ENCODE data around the gene BMPR1B. TPM values are rescaled to one million over a fixed set of nuclear protein-coding genes. Genes with fewer than 3 reads are reported as not detected.

Gene BMPR1B
- total and polyA plus RNA-seq, 2 donors (not counting 1 experiment from before 2014, with no cell fraction given): not detected

DNA sequence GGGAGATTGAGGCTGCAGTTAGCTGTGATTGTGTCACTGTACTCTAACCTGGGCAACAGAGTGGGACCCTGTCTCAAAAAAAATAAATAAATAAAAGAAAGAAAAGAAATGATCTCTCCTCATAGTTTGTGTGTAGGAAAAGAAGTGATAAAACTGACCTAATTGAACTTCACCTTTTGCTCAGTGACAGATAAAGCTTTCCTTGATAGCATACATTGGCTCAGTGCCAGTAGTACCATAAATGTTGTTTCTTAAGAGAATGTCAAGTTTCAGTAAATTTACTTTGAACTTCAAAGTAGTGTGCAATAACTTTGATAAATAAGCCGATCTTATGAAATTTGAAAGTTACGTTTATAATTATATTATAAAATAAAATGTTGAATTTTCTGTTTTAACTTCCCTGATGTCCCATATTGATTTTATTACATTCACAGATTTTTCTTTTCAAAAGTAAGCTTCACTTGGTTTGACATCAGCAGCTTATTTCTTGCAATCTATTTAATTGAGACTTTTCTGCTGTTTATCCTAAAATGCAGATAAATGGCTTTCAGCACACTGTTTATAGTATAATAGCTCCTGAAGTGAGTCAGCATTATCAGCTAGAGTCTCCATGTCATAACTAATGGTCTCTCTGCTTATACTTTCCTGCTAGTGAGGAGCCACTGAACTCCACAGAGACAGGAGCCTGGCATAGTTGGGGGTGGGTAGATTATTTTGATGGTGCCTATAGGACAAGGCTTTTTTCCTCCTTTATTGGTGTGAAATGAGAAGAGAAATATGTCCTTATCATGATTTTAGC lies 330.1 kb downstream of the BMPR1B start:
- DNase-seq (no peak), ATAC-seq (ENCODE audit: low read depth) (no peak)
- Mint-ChIP-seq H3K4me3 (no peak overlapping the region), H3K27me3 (no peaks in the 10 kb centered on the region), H3K27ac (no peak overlapping the region), H3K4me1 (no peaks in the 10 kb centered on the region), H3K9me3 (ENCODE audit: insufficient read depth) (no peaks in the 10 kb centered on the region)
- H3K4me1 ChIP-seq (ENCODE audit: control insufficient read depth in 2 of 2, insufficient read depth in 2 of 2, low read length in 2 of 2): no peaks in the 10 kb centered on the region
- H3K27me3 ChIP-seq (replicated peaks in 1 of 4; ENCODE audit: control extremely low read depth in 1 of 4, control insufficient read depth in 3 of 4, insufficient read depth in 4 of 4, low read length in 3 of 4): no peaks in the 10 kb centered on the region
- ChIA-PET POLR2A (no interaction called here), CTCF (no interaction called here)
- TF ChIP-seq EZH2 (IDR thresholded peaks at IDR 0.05; ENCODE audit: borderline replicate concordance, insufficient read depth, low read depth, low read length, poor library complexity, severe bottlenecking): no peak
- TF ChIP-seq, protein P1, sequence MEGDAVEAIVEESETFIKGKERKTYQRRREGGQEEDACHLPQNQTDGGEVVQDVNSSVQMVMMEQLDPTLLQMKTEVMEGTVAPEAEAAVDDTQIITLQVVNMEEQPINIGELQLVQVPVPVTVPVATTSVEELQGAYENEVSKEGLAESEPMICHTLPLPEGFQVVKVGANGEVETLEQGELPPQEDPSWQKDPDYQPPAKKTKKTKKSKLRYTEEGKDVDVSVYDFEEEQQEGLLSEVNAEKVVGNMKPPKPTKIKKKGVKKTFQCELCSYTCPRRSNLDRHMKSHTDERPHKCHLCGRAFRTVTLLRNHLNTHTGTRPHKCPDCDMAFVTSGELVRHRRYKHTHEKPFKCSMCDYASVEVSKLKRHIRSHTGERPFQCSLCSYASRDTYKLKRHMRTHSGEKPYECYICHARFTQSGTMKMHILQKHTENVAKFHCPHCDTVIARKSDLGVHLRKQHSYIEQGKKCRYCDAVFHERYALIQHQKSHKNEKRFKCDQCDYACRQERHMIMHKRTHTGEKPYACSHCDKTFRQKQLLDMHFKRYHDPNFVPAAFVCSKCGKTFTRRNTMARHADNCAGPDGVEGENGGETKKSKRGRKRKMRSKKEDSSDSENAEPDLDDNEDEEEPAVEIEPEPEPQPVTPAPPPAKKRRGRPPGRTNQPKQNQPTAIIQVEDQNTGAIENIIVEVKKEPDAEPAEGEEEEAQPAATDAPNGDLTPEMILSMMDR (IDR thresholded peaks at IDR 0.05): no peak
- intact Hi-C loops (cut with micrococcal nuclease): no loop called here
- no peaks in the 10 kb centered on the region for H4K20me1 ChIP-seq (ENCODE audit: control insufficient read depth, insufficient read depth, low read length, poor library complexity, severe bottlenecking)
- H3K27ac ChIP-seq (ENCODE audit: low read length in 2 of 2): no peak overlapping the region
- no peak overlapping the region for H3K4me2 ChIP-seq (replicated peaks; ENCODE audit: low read depth, low read length, poor library complexity, severe bottlenecking)
- H3K9ac ChIP-seq (ENCODE audit: low read length): no peak overlapping the region
- no peaks in the 10 kb centered on the region for H3K9me3 ChIP-seq (ENCODE audit: control extremely low read depth in 1 of 3, control insufficient read depth in 2 of 3, insufficient read depth in 1 of 3, low read length in 2 of 3)
- no peaks in the 10 kb centered on the region for H3K36me3 ChIP-seq (replicated peaks in 1 of 2; ENCODE audit: control extremely low read depth in 1 of 2, control insufficient read depth in 1 of 2, extremely low read depth in 1 of 2, insufficient read depth in 2 of 2, low read length in 1 of 2)
- H2AFZ ChIP-seq (ENCODE audit: insufficient read depth, low read depth, low read length, poor library complexity, severe bottlenecking): no peak overlapping the region
- no peaks in the 10 kb centered on the region for H3K79me2 ChIP-seq (ENCODE audit: control insufficient read depth, insufficient read depth, low read length)
- no CpG with 5 or more reads among the region's 2 CpGs for WGBS (ENCODE audit: insufficient coverage)
- no peak overlapping the region for H3K4me3 ChIP-seq (ENCODE audit: control extremely low read depth in 1 of 5, extremely low read depth in 1 of 5, insufficient read depth in 1 of 5, low read depth in 2 of 5, low read length in 4 of 5)

DNA sequence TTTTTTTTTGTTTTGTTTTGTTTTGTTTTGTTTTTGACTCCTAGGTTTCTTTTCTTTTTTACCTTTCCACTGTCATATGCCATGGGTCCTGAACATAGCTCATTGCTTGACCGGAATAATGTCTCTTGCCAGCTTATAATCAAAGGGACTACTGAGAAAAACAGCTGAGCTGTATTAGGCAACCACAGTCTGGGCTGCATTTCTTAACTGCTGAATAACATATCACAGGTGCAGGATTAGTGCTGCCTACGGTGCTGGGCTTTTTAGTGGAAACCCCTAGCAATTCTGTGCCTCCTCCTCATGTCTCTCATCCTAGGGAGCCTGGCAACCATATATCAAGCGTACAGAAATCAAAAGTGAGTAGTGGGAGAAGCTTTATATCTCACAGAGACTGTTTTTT lies 333.5 kb downstream of the BMPR1B start:
- H3K4me3 ChIP-seq (ENCODE audit: control extremely low read depth in 1 of 5, extremely low read depth in 1 of 5, insufficient read depth in 1 of 5, low read depth in 2 of 5, low read length in 4 of 5): no peak overlapping the region
- DNase-seq: no peak
- no peaks in the 10 kb centered on the region for H3K4me1 ChIP-seq (ENCODE audit: control insufficient read depth in 2 of 2, insufficient read depth in 2 of 2, low read length in 2 of 2)
- no peaks in the 10 kb centered on the region for H3K27me3 ChIP-seq (replicated peaks in 1 of 4; ENCODE audit: control extremely low read depth in 1 of 4, control insufficient read depth in 3 of 4, insufficient read depth in 4 of 4, low read length in 3 of 4)
- Mint-ChIP-seq H3K4me1 (no peaks in the 10 kb centered on the region), H3K27me3 (no peaks in the 10 kb centered on the region), H3K27ac (no peak overlapping the region), H3K4me3 (no peak overlapping the region), H3K9me3 (ENCODE audit: insufficient read depth) (no peaks in the 10 kb centered on the region)
- H3K9me3 ChIP-seq (ENCODE audit: control extremely low read depth in 1 of 3, control insufficient read depth in 2 of 3, insufficient read depth in 1 of 3, low read length in 2 of 3): no peaks in the 10 kb centered on the region
- ChIA-PET POLR2A (no interaction called here), CTCF (no interaction called here)
- no peaks in the 10 kb centered on the region for H3K36me3 ChIP-seq (replicated peaks in 1 of 2; ENCODE audit: control extremely low read depth in 1 of 2, control insufficient read depth in 1 of 2, extremely low read depth in 1 of 2, insufficient read depth in 2 of 2, low read length in 1 of 2)
- no peak overlapping the region for H3K27ac ChIP-seq (ENCODE audit: low read length in 2 of 2)
- WGBS (ENCODE audit: insufficient coverage): 36% methylated on average over 2 of the region's 3 CpGs
- H3K4me2 ChIP-seq (replicated peaks; ENCODE audit: low read depth, low read length, poor library complexity, severe bottlenecking): no peak overlapping the region
- TF ChIP-seq EZH2 (IDR thresholded peaks at IDR 0.05; ENCODE audit: borderline replicate concordance, insufficient read depth, low read depth, low read length, poor library complexity, severe bottlenecking): no peak
- TF ChIP-seq, protein P1 (IDR thresholded peaks at IDR 0.05): no peak
- no peaks in the 10 kb centered on the region for H3K79me2 ChIP-seq (ENCODE audit: control insufficient read depth, insufficient read depth, low read length)
- H2AFZ ChIP-seq (ENCODE audit: insufficient read depth, low read depth, low read length, poor library complexity, severe bottlenecking): no peak overlapping the region
- no peaks in the 10 kb centered on the region for H4K20me1 ChIP-seq (ENCODE audit: control insufficient read depth, insufficient read depth, low read length, poor library complexity, severe bottlenecking)
- no peak overlapping the region for H3K9ac ChIP-seq (ENCODE audit: low read length)
- intact Hi-C loops (cut with micrococcal nuclease): no loop called here
- ATAC-seq (ENCODE audit: low read depth): no peak
